ENCODE results near the gene FUCA1. TPM values are rescaled to one million over a fixed set of nuclear protein-coding genes. Genes with fewer than 3 reads are reported as not detected.

The FUCA1 gene
- total RNA-seq (2014; rRNA removed; shearing (Covaris generic)) = 0.18 TPM in 1 of 2 replicates, not detected in the other

DNA sequence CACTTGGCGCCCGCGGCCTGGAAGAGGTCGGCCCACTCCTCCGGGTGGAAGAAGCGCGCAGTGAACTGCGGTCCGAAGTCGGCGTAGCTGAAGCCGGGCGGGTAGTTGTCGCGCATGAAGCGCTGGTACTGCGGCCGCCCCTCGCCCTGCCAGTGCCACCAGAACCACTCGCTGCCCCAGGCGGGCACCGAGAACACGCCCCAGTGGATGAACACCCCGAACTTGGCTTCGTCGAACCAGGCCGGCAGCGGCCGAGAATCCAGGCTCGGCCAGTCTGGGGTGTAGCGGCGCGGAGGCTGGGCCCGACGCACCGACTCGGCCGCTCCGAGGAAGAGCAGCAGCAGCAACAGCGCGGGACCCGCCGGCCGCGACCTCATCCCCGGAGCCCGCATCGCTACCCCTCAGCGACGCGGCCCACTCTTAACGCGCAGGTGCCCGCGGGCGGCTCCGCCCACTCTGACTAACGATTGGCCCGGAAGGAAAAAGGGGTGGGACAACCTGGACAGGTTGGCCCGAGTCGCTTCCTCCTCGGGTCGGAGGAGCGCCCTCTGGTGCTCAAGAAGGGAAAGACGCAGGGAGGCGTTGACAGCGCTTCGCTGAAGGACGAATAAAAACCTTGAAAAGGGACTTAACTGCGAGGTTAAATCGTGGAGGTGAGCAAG lies at the start of gene FUCA1:
Gene FUCA1 (minus strand): TSS at position 396 of the 662 bp plus-strand sequence. CDS start 4 bp downstream, at position 392.
- Histone ChIP-seq H3K27ac (no peak within 1 kb of the TSS), H3K4me1 (peaks cover 11% of the 10 kb centered on the region), H3K9me3 (replicated peaks) (no peaks in the 10 kb centered on the region), H3K4me3 (no peak within 1 kb of the TSS), H3K27me3 (peaks cover 3% of the 10 kb centered on the region; the same call in 1 of the 2 replicates), H3K36me3 (no peaks in the 10 kb centered on the region)
- DNase-seq = peak; percentile 13 to 36

DNA sequence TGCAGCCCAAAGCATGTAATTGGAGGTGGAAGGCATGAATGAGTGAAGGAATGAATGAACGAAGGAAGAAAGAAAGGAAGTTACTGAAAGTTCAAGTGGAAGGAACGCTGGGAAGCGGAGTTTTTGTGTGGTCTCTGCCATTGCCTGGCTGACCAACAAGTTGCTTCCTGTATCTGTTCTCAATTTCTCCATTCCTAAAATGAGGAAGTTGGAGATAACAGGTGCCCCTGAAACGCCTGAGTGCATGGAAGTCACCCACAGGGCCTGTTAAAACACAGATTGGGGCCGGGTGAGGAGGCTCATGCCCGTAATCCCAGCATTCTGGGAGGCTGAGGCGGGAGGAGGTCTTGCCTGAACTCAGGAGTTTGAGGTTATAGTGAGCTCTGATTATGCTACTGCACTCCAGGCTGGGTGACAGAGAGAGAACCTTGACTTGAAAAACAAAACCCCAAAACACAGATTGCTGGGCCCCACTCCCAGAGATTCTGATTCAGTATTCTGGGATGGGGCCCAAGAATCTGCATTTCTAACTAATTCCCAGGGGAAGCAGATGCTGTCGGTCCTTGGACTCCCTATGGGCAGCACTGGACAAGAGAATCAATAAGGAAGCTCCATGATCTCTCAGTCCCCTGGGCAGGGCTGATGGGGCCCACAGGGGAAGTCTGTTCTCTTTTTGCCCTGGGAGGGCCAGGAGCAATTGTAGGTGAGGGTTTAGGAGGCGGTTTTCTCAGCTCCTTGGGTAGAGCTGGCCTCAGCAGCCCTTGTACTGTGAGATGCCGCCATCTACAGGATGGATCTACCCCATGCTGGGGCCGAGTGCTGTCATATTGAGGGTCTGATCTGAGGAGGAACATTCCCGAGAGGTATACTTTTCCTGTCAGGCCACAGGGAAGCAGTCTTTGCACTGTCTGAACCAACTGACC lies 48.4 kb upstream of the FUCA1 start:
- H3K27me3 ChIP-seq = peaks cover 10% of the 10 kb centered on the region
- H3K27ac ChIP-seq = no peak overlapping the region
- peak; percentile 78 to 85 for DNase-seq
- H3K4me3 ChIP-seq = no peak overlapping the region
- no peaks in the 10 kb centered on the region for H3K36me3 ChIP-seq
- no peaks in the 10 kb centered on the region for H3K9me3 ChIP-seq (replicated peaks)
- no peaks in the 10 kb centered on the region for H3K4me1 ChIP-seq

DNA sequence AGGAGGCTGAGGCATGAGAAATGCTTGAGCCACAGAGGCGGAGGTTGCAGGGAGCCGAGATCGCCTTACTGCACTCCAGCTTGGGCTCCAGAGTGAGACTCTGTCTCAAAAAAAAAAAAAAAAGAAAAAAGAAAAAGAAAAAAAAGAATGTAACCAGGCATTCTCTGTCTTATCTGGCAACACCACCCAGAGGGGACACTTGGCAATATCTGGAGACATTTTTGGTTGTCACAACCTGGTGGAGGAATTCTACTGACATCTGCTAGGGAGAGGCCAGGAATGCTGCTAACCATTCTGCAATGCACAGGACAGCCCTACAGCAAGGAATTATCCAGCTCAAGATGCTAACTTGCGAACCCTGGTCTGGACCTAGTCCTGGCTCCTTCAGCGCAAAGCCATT lies 47.4 kb upstream of the FUCA1 start:
- Histone ChIP-seq H3K36me3 (no peaks in the 10 kb centered on the region), H3K27me3 (peaks cover 10% of the 10 kb centered on the region), H3K4me1 (no peaks in the 10 kb centered on the region), H3K27ac (no peak overlapping the region), H3K4me3 (no peak overlapping the region), H3K9me3 (replicated peaks) (no peaks in the 10 kb centered on the region)
- no peak for DNase-seq

DNA sequence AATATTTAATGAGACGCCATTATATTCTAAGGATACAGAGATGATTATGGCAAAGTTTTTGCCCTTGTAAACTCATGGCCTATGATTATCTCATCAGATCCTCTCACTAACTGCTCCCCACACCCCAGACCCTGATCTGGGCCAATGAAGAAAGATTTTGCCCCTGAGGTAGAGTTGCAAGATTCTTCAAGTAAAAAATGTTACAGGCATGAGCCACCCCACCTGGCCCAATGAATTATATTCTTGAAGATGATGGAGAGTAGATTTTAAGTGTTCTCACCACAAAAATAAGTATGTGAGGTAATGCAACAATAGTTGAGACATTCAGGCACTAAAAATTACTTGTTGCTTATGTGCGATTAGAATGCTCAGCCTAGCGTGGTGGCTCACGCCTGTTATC lies 46.8 kb upstream of the FUCA1 start:
- H3K4me3 ChIP-seq = no peak overlapping the region
- H3K27ac ChIP-seq = no peak overlapping the region
- DNase-seq = no peak
- H3K36me3 ChIP-seq = no peaks in the 10 kb centered on the region
- H3K27me3 ChIP-seq = peaks cover 10% of the 10 kb centered on the region
- H3K4me1 ChIP-seq = no peaks in the 10 kb centered on the region
- no peaks in the 10 kb centered on the region for H3K9me3 ChIP-seq (replicated peaks)

DNA sequence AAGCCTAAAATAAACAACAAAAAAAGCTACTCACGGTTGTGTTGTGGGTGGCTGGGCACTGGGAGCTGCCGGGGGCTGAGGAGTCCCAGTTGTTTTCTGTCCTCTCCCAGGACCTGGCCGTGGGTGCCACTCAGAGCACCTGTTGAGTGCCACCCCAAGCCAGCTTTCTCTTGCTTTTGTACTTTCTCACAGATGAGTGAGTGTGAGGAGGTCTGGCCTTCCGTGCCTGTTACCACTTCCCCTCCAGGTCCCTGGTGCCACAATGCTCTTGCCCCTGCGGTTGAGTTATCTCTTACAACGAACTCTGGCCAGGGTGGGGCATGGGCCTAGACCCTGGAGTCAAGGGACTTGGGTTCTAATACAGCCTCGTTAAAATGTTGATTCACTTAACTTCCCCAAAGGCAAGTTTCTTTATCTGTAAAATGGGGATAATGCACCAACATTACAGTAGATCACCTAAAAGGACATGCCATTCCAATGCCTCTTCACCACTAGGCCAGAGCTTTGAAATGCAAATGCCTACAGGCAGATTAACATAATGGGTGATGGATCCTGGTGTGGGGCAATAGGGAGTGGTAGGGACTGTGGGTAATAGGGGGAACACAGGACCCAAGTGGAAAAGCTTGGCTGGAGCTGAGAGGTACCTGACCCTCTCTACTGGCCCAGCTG lies 45.3 kb upstream of the FUCA1 start, which contains the start of gene CNR2:
Gene CNR2 (minus strand): TSS at position 151 of the 669 bp plus-strand sequence. CDS start 37,745 bp downstream, outside the sequence.
- no peak for DNase-seq
- Histone ChIP-seq H3K4me1 (no peaks in the 10 kb centered on the region), H3K27ac (no peak within 1 kb of the TSS), H3K27me3 (peaks cover 11% of the 10 kb centered on the region), H3K36me3 (no peaks in the 10 kb centered on the region), H3K4me3 (no peak within 1 kb of the TSS), H3K9me3 (replicated peaks) (no peaks in the 10 kb centered on the region)

DNA sequence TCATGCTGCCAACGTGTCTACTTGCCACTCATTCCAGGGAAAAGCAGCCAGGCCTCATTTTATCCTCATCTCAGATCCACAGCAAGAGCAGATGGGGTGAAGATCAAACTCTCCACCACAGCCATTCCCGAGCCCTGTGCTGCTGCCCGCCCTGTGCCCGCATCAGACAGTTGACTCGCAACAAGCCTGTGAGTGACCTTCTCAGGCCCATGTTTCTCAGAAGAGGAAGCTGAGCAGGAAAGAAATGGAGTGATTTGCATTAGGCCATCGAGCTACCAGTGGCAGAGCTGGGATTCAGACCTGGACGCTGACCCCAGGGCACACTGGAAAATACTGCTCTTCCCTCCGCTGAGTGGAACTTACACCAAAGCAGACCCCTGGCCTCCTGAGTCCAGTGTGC lies 43.8 kb upstream of the FUCA1 start:
- Histone ChIP-seq H3K4me3 (no peak overlapping the region), H3K36me3 (no peaks in the 10 kb centered on the region), H3K4me1 (no peaks in the 10 kb centered on the region), H3K27ac (no peak overlapping the region), H3K9me3 (replicated peaks) (no peaks in the 10 kb centered on the region), H3K27me3 (peaks cover 14% of the 10 kb centered on the region)
- no peak for DNase-seq

DNA sequence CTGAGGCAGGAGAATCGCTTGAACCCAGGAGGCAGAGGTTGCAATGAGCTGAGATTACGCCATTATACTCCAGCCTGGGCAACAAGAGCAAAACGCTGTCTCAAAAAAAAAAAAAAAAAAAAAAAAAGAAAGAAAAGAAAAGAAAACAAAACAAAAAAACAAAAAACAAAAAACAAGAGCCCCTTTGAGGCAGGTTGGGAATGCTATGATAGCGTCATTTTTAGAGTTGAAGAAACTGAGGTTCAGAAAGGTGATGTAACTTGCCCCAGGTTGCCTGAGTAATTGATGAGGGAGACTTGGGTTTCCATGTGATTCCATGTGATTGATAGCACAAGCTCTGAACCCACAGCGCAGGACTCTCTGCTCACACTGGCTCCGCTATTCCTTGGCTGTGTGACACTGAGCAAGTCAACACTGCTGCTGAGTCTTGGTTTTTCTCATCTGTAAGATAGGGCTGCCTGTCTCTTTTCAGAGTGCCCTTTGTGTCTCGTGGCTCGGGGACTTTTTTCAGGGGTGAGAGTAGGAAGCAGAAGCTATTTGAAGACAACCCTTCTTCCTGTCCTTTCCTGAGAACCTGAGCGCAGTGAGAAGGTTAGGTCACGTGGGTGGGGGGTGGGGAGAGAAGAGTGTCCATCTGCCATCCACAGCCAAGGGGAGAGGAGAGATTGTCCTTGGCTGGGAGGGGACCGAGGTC lies 42.6 kb upstream of the FUCA1 start:
- Histone ChIP-seq H3K4me1 (no peaks in the 10 kb centered on the region), H3K27ac (no peak overlapping the region), H3K36me3 (no peaks in the 10 kb centered on the region), H3K4me3 (no peak overlapping the region), H3K9me3 (replicated peaks) (no peaks in the 10 kb centered on the region), H3K27me3 (peaks cover 7% of the 10 kb centered on the region)
- no peak for DNase-seq

DNA sequence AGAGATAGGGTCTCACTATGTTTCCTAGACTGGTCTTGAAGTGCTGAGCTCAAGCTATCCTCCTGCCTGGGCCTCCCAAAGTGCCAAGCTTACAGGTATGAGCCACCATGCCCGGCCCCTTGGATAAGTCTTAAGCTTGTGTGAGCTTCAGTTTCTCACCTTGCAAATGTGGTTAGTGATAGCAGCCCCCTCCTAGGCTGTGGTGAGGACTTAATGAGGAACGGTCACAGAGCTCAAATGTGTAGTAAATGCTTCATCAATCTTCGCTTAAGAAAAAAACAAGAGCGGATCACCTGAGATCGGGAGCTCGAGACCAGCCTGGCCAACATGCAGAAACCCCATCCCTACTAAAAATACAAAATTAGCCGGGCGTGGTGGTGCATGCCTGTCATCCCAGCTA lies 42.1 kb upstream of the FUCA1 start:
- H3K27me3 ChIP-seq = peaks cover 4% of the 10 kb centered on the region
- no peak for DNase-seq
- no peaks in the 10 kb centered on the region for H3K9me3 ChIP-seq (replicated peaks)
- no peaks in the 10 kb centered on the region for H3K36me3 ChIP-seq
- no peaks in the 10 kb centered on the region for H3K4me1 ChIP-seq
- no peak overlapping the region for H3K27ac ChIP-seq
- H3K4me3 ChIP-seq = no peak overlapping the region

DNA sequence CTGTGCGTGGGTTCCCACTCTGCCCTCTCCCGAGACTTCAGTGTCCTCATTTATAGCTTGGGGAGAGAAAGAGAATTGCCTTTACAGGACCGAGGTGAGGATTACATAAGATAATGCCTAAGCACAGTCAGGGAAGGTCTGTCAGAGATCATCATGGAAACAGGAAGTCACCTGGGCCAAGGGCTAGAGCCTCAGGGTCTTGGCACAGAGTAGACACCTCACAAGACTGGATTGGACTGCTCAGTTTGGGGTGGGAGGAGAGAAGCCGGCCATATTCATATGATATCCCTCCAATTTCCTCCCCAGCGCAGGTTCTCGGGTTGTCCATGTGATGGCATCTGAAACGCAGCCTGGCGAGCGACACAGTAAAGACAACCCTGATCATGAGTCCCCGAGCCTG lies 41.3 kb upstream of the FUCA1 start:
- DNase-seq = no peak
- no peaks in the 10 kb centered on the region for H3K36me3 ChIP-seq
- H3K4me1 ChIP-seq = no peaks in the 10 kb centered on the region
- H3K27me3 ChIP-seq = peaks cover 4% of the 10 kb centered on the region
- no peak overlapping the region for H3K4me3 ChIP-seq
- no peaks in the 10 kb centered on the region for H3K9me3 ChIP-seq (replicated peaks)
- no peak overlapping the region for H3K27ac ChIP-seq

DNA sequence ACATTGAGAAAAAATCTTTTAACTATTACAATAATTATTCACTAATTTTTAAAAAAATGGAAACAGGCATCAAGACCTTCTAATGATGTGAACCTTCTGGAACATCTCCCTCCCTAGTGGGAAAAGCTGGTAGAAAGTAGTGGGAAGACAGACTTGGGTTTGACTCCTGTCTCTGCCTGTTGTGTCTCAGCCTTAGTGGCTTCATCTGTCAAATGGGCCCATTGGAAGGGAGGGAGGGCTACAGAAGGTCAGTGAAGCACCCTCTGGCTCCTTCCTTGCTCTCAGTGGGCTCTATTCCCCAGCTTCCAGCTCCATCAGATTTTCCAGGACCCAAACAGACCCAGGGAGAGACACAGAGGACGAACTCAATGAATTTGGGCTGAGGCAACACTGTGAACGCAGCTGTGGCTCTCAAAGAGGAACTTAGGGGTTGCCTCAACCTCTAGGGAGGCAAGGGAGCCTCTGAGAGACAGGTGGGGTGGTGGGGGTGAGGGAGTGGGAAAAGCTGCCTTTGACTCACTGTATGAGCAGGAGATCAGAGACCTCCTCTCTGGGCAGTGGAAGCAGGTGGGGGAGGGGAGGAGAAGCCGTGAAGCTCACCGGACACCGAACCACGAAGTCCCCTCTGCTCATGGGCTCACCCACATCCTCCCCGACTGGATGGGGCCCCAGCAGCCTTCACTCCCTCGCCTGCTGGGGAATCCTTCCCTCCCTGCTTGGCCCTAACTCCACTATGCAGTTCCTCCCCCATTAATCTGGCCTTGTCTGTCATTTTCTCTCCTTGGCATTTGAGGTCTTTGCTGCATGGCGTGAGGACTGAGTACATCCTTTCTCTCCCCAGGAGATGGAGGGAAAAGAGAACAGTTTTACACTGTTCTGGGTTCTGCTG lies 40.6 kb upstream of the FUCA1 start:
- H3K4me1 ChIP-seq = no peaks in the 10 kb centered on the region
- no peak overlapping the region for H3K4me3 ChIP-seq
- H3K27me3 ChIP-seq = peaks cover 8% of the 10 kb centered on the region
- DNase-seq = no peak
- H3K9me3 ChIP-seq (replicated peaks) = no peaks in the 10 kb centered on the region
- no peaks in the 10 kb centered on the region for H3K36me3 ChIP-seq
- no peak overlapping the region for H3K27ac ChIP-seq

DNA sequence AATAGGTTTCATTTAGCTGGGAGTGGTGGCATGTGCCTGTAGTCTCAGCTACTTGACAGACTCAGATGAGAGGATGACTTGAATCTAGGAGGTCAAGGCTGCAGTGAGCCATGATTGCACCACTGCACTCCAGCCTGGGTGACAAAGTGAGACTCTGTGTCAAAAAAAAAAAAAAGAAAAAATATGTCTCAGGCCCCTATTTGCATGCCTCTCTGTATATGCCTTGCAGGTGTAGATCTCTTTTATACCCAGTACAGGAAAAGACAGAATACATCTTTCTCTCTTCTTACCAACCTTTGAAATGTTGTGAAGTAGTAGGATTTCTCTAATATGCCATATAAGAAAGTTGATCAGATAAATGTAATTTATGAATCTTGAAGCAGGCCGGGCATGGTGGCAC lies 38.6 kb upstream of the FUCA1 start:
- Histone ChIP-seq H3K36me3 (no peaks in the 10 kb centered on the region), H3K27me3 (peaks cover 8% of the 10 kb centered on the region), H3K27ac (no peak overlapping the region), H3K9me3 (replicated peaks) (no peaks in the 10 kb centered on the region), H3K4me1 (no peaks in the 10 kb centered on the region), H3K4me3 (no peak overlapping the region)
- no peak for DNase-seq

DNA sequence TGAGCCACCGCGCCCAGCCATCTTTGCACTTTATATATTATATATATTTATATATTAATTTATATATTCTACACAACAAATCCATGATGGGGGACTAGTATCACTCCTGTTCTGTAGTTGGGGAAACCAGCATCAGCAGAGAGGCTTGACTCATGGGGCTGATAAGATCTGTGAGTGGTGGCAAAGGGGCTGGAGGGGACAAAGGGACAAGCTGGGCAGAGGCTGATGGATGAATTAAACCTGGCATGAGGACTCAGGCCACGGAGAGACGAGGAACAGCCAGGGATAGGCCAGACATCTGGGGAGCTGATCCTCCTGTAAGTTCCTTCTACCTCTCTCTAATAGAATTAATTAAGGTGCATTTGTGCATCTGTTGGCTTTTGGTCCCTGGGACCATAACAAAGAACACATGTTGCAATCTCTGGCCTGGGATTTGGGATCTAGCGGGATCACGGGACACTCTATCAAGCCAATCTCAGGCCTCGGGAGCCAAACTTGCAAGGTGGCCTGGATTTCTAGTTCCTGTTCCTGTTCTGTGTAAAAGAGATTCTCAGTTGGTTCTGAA lies 37.5 kb upstream of the FUCA1 start:
- no peaks in the 10 kb centered on the region for H3K9me3 ChIP-seq (replicated peaks)
- peaks cover 8% of the 10 kb centered on the region for H3K27me3 ChIP-seq
- no peaks in the 10 kb centered on the region for H3K36me3 ChIP-seq
- no peak for DNase-seq
- H3K4me1 ChIP-seq = no peaks in the 10 kb centered on the region
- H3K27ac ChIP-seq = no peak overlapping the region
- H3K4me3 ChIP-seq = no peak overlapping the region

DNA sequence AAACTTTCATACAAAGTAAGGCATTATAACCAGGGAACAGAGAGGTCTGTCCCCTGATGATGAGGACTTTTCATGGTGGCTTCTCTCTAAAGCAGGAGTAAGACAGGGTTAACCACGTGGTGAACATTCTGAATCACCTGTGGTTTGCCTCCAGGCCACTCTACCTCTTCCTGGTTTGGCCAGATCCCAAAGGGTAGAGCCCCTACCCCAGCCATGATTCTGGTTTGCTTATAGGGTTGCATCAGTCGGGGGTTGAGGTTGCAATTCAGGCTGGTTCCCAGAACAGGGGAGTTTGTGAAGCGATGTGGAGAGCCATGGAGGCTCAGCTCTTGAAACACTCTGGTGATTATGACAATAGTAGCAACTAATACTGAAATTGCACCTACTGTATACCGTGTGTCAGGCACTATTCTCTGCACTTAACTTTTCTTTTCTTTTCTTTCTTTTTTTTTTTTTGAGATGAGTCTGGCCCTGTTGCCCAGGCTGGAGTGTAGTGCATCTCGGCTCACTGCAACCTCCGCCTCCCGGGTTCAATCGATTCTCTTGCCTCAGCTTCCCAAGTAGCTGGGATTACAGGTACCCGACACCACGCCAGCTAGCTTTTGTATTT lies 36.8 kb upstream of the FUCA1 start:
- Histone ChIP-seq H3K4me1 (no peaks in the 10 kb centered on the region), H3K27ac (no peak overlapping the region), H3K27me3 (peaks cover 8% of the 10 kb centered on the region), H3K9me3 (replicated peaks) (no peaks in the 10 kb centered on the region), H3K36me3 (no peaks in the 10 kb centered on the region), H3K4me3 (no peak overlapping the region)
- no peak for DNase-seq
